DMS114 treated with DMSO at 0.1 percent for 48 hours (cell line): Measurements from ENCODE around the gene THOP1.

ENCODE experiments used
- DNase-seq: peaks from one replicate; lab custom pipeline; 2025; ENCODE audit not compliant: unreplicated experiment; lab: John Stamatoyannopoulos, UW

The THOP1 gene

GRCh38 chr19:2785244-2785997 lies at the start of gene THOP1:
THOP1 (plus strand) TSS chr19:2785503; CDS start chr19:2785663, 160 bp downstream.
- peak; percentile 88 for DNase-seq

- no peak for DNase-seq
Observed at GRCh38 chr19:2736550-2737190, 48.6 kb upstream of the THOP1 start.

GRCh38 chr19:2739602-2740313 lies 45.5 kb upstream of the THOP1 start, which contains the start of gene SLC39A3:
SLC39A3 (minus strand) TSS chr19:2740017; CDS start chr19:2737257, 2,760 bp downstream.
- DNase-seq: peak; percentile 81

GRCh38 chr19:2740314-2740656 lies 45.0 kb upstream of the THOP1 start:
- DNase-seq: no peak

- DNase-seq: no peak
Observed at GRCh38 chr19:2743099-2743498, 42.2 kb upstream of the THOP1 start.

GRCh38 chr19:2744113-2744512 lies 41.2 kb upstream of the THOP1 start:
- no peak for DNase-seq

GRCh38 chr19:2747349-2747748 lies 38.0 kb upstream of the THOP1 start:
- DNase-seq: no peak

- DNase-seq: no peak
Observed at GRCh38 chr19:2750808-2751437, 34.4 kb upstream of the THOP1 start.

- DNase-seq: no peak
Observed at GRCh38 chr19:2751438-2751830, 33.9 kb upstream of the THOP1 start.

- no peak for DNase-seq
Observed at GRCh38 chr19:2754659-2755447, 30.4 kb upstream of the THOP1 start.

- no peak for DNase-seq
Observed at GRCh38 chr19:2755448-2755705, 29.9 kb upstream of the THOP1 start.

- DNase-seq: no peak
Observed at GRCh38 chr19:2755811-2756210, 29.5 kb upstream of the THOP1 start.

GRCh38 chr19:2756477-2756876 lies 28.8 kb upstream of the THOP1 start:
- DNase-seq: no peak

- no peak for DNase-seq
Observed at GRCh38 chr19:2756921-2757881, 28.1 kb upstream of the THOP1 start.

GRCh38 chr19:2758601-2759313 lies 26.5 kb upstream of the THOP1 start:
- no peak for DNase-seq

GRCh38 chr19:2759362-2759761 lies 25.9 kb upstream of the THOP1 start:
- no peak for DNase-seq

GRCh38 chr19:2759965-2760364 lies 25.3 kb upstream of the THOP1 start:
- no peak for DNase-seq

GRCh38 chr19:2761309-2761677 lies 24.0 kb upstream of the THOP1 start:
- DNase-seq: no peak
